Thymus (tissue), 11 donors: ENCODE measurements around the gene CLIC4. TPM values are rescaled to one million over a fixed set of nuclear protein-coding genes. Genes with fewer than 3 reads are reported as not detected.
"Not testable (repeated sequence)": the region's sequence is repeated elsewhere in the genome, so short reads cannot be mapped to it uniquely, and the experiment has no call there.

Experiments
- DNase-seq, 9 donors: peaks; one replicate each; pipeline ENCODE4 v3.0.0-alpha.2; 2013; ENCODE audit warnings: low spot score in 9 of 9, low read depth in 6 of 9, missing footprints in 1 of 9
- H3K27ac ChIP-seq, 2 donors: one replicate each; pipeline ENCODE4 v1.5.1; 2013; ENCODE audit warnings: control low read depth in 1 of 2, low read depth in 1 of 2, low read length in 1 of 2, mild to moderate bottlenecking in 1 of 2, moderate library complexity in 1 of 2
- H3K27me3 ChIP-seq, 2 donors: one replicate each; pipeline ENCODE4 v1.5.1; 2013; ENCODE audit warnings: low read length in 1 of 2; ENCODE audit not compliant: control insufficient read depth in 2 of 2, insufficient read depth in 1 of 2
- H3K36me3 ChIP-seq, 2 donors: one replicate each; pipeline ENCODE4 v1.5.1; 2013; ENCODE audit warnings: low read length in 1 of 2, mild to moderate bottlenecking in 1 of 2, moderate library complexity in 1 of 2; ENCODE audit not compliant: control insufficient read depth in 2 of 2, insufficient read depth in 2 of 2
- H3K4me1 ChIP-seq, 2 donors: one replicate each; pipeline ENCODE4 v1.5.1; 2013; ENCODE audit warnings: low read length in 2 of 2; ENCODE audit not compliant: control insufficient read depth in 2 of 2, insufficient read depth in 2 of 2
- H3K4me3 ChIP-seq, 2 donors: one replicate each; pipeline ENCODE4 v1.5.1; 2013; ENCODE audit warnings: low read length in 2 of 2, control low read depth in 1 of 2, mild to moderate bottlenecking in 1 of 2
- H3K9me3 ChIP-seq, 2 donors: one replicate each; pipeline ENCODE4 v1.5.1; 2013; ENCODE audit warnings: low read length in 1 of 2, mild to moderate bottlenecking in 1 of 2; ENCODE audit not compliant: control insufficient read depth in 2 of 2, insufficient read depth in 1 of 2
- WGBS: extraction: QIAGEN DNeasy Blood & Tissue Kit; methylation state at CpG from one replicate; pipeline ENCODE4 v1.1.7; 2013; 5-methylcytosine and 5-hydroxymethylcytosine counted together
- polyA plus RNA-seq: library from polyadenylated mRNA; stranded (reverse); fragments of 200-250 nt; gene quantifications from one replicate; pipeline ENCODE4 v1.2.3, GENCODE V29; 2013
- total RNA-seq: library from RNA; stranded (reverse); fragments of 120-200 nt; gene quantifications from one replicate; pipeline ENCODE4 v1.2.4, GENCODE V29; 2013
- donor health status: healthy.

The CLIC4 gene
- total and polyA plus RNA-seq, 2 donors: 29.9 to 96.5 TPM

DNA sequence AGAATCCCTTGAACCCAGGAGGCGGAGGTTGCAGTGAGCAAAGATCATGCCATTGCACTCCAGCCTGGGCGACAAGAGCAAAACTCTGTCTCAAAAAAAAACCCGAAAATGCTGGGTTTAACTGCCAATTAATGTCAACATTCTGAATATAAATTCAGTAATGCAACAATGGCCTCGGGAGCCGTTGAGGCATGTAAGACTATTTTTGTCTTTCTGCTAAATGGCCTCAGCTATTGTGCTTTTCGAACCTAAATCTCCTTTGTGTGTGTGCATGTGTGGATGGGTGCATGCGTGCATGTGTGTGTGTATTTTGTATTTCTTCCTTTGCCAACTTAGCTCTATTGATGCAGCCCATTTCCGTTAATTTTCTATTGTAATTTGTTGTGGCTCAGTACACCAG is 31.6 kb downstream of the CLIC4 start:
- Histone ChIP-seq H3K9me3 (no peaks in the 10 kb centered on the region), H3K27me3 (no peaks in the 10 kb centered on the region), H3K27ac (no peak overlapping the region), H3K36me3 (no peaks in the 10 kb centered on the region), H3K4me3 (no peak overlapping the region), H3K4me1 (no peaks in the 10 kb centered on the region)
- no peak for DNase-seq
- WGBS: 97% methylated on average over 8 of the region's 8 CpGs

DNA sequence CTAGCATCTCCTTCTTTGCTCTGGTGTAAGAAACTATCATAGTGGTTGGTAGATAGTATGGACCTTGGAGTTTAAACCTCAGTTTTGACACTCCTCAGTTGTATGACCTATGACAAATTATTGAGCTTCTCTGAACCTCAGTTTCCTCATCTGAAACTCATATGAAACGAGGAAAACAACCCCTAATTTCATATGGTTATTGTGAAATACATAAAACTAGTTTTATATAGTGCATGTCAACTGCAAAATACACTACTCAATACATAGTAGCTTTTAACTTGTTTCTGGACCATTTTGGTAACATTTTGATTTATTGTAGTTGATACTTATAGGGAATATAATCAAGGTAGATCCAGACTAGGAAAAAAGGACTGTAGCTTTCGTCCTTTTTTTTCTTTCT is 32.9 kb downstream of the CLIC4 start:
- no peak for DNase-seq
- H3K36me3 ChIP-seq: no peaks in the 10 kb centered on the region
- H3K4me3 ChIP-seq: no peak overlapping the region
- no peaks in the 10 kb centered on the region for H3K9me3 ChIP-seq
- H3K27ac ChIP-seq: no peak overlapping the region
- H3K27me3 ChIP-seq: no peaks in the 10 kb centered on the region
- 95% methylated on average over 2 of the region's 2 CpGs for WGBS
- no peaks in the 10 kb centered on the region for H3K4me1 ChIP-seq

DNA sequence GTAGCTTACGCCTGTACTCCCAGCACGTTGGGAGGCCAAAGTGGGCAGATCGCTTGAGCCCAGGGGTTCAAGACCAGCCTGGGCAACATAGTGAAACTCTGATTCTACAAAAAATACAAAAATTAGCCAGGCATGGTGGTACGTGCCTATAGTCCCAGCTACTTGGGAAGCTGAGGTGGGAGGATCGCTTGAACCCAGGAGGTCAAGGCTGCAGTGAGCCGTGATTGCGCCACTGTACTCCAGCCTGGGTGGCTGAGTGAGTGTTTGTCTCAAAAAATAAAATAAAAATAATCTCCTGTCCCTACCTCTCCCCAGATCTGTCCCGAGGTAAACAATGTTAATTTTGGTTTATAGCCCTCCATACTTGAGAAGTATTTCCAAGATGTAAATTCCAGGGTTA is 34.0 kb downstream of the CLIC4 start:
- not testable (repeated sequence) for H3K4me1 ChIP-seq, DNase-seq, H3K4me3 ChIP-seq, H3K27ac ChIP-seq, H3K36me3 ChIP-seq, H3K27me3 ChIP-seq, H3K9me3 ChIP-seq
- 97% methylated on average over 8 of the region's 8 CpGs for WGBS

DNA sequence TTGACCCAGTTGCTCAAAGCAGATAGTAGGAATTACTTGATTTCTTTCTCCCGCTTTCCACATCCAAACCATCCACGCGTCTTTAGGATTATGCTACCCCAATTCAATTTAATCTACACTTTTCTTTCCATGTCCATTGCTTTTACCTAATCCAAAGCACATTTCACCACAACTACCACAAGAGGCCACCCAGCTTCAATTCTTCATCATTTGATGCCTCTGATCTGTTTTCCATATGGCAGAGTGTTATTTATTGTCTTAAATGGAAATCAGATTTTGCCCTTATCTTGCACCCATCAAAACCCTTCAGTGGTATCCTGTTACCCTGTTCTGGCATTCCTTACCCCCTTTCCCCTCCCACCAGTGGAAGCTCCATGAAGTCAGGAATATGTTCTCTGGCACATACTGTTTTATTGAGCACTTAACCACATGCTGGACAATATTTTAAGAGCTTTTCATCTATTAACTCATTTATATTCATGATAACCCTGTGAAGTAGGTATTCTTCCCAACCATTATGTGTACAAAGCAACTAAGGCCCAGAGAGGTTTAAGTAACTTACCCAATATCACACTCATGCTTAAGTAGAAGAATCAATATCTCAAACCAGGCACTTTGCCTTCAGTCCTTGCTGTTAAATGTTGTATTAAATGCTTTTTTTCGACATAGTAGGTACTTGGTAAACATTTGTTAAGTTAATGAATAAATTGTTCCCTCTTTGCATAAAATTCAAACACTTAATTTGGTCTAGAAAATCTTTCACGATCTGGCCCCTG is 34.6 kb downstream of the CLIC4 start:
- Histone ChIP-seq H3K4me3 (no peak overlapping the region), H3K4me1 (no peaks in the 10 kb centered on the region), H3K27me3 (no peaks in the 10 kb centered on the region), H3K27ac (no peak overlapping the region), H3K9me3 (no peaks in the 10 kb centered on the region), H3K36me3 (no peaks in the 10 kb centered on the region)
- 99% methylated on average over 5 of the region's 5 CpGs for WGBS
- DNase-seq: no peak

DNA sequence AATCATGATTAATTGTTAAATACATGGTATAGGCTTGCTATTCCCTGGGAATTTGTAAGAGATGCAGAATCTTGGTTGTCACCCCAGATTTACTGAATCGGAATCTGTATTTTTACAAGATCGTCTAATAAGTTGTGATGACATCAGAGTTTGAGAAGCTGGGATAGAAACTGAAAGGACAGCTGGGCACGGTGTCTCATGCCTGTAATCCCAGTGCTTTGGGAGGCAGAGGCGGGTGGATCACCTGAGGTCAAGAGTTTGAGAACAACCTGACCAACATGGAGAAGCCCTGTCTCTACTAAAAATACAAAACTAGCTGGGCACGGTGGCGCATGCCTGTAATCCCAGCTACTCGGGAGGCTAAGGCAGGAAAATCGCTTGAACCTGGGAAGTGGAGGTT is 35.4 kb downstream of the CLIC4 start:
- H3K4me1 ChIP-seq, H3K36me3 ChIP-seq, DNase-seq, H3K4me3 ChIP-seq, H3K27me3 ChIP-seq, H3K27ac ChIP-seq, H3K9me3 ChIP-seq: not testable (repeated sequence)
- 97% methylated on average over 8 of the region's 8 CpGs for WGBS

DNA sequence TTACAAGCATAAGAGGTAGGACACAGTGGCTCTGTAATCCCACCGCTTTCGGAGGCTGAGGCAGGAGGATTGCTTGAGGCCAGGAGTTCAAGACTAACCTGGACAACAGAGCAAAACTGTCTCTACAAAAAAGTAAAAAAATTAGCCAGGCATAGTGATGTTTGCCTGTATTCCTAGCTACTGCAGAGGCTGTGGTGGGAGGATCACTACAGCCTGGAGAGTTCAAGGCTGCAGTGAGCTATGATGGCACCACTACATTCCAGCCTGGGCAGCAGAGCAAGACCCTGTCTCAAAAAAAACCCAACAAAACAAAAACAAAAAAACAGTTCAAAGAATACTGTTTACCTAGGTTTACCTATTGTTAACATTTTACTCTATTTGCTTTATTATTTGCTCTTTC is 37.4 kb downstream of the CLIC4 start:
- Histone ChIP-seq H3K36me3 (no peaks in the 10 kb centered on the region), H3K4me1 (no peaks in the 10 kb centered on the region), H3K4me3 (no peak overlapping the region), H3K9me3 (no peaks in the 10 kb centered on the region), H3K27ac (no peak overlapping the region), H3K27me3 (no peaks in the 10 kb centered on the region)
- WGBS: over 99% methylated on average over 2 of the region's 2 CpGs
- no peak for DNase-seq

DNA sequence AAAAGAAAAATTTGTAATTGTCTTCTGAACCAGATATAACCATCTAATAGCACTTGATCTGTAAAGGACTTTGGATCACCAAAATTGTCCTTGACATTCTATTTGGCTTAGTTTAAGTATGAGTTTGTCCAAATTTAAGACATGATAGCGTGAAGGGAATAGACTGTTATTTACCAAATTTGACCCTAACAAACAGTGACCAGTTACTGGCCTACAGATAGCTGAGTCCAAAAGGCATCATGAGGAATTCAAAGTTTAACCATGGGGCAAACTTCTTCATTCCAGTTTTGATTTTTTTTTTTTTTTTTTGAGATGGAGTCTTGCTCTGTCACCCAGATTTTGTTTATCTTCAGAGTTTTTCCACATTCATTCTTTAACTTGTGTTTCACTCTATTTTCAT is 38.5 kb downstream of the CLIC4 start:
- H3K4me3 ChIP-seq: no peak overlapping the region
- WGBS: 97% methylated on average over 1 of the region's 1 CpG
- no peak for DNase-seq
- H3K27ac ChIP-seq: no peak overlapping the region
- H3K27me3 ChIP-seq: no peaks in the 10 kb centered on the region
- no peaks in the 10 kb centered on the region for H3K36me3 ChIP-seq
- no peaks in the 10 kb centered on the region for H3K4me1 ChIP-seq
- H3K9me3 ChIP-seq: no peaks in the 10 kb centered on the region

DNA sequence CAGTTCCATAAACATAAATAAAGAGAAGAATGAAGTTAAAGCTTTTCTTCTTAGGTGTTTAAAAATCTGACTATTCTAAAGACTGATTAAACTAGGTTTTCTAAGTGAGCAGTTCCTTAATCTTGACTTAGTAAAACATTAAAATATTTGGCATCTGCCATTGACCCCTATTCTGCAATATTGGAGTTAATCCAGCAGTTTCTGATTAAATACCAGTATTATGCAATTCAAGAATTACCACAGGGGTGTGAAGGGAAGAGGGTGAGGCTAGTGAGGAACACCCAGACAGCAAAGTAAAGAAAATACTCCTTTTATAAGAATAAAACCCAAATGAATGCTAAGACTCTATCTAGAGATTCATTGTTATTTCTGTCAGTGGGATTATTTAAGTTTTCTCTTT is 40.9 kb downstream of the CLIC4 start:
- DNase-seq: no peak
- Histone ChIP-seq H3K36me3 (no peaks in the 10 kb centered on the region), H3K27ac (no peak overlapping the region), H3K4me3 (no peak overlapping the region), H3K4me1 (no peaks in the 10 kb centered on the region), H3K9me3 (no peaks in the 10 kb centered on the region), H3K27me3 (no peaks in the 10 kb centered on the region)

DNA sequence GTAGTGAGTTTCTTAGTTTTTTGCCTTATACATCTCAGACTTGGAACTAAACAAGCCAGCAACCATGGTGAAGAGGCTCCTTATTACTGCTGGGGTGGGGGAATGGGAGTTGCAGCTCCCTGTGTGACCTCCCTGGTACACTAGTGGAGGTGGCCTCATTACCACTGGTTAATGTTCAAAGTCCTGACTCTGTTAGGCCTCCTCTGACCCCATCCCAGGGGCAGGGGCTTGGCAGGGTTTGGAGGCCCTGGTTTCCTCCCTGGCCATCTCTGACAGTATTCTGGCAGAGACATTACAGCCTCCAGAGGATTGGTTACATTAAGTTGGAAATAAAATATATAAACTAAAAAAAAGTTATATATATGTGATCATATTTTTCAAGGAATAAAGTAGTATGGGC is 45.2 kb downstream of the CLIC4 start:
- DNase-seq: no peak
- no peaks in the 10 kb centered on the region for H3K36me3 ChIP-seq
- H3K4me3 ChIP-seq: no peak overlapping the region
- no peaks in the 10 kb centered on the region for H3K27me3 ChIP-seq
- H3K9me3 ChIP-seq: no peaks in the 10 kb centered on the region
- no peak overlapping the region for H3K27ac ChIP-seq
- H3K4me1 ChIP-seq: no peaks in the 10 kb centered on the region
